NOMO-1 (cell line): ENCODE results near the gene B3GNT4.
"Not testable (repeated sequence)": the region's sequence is repeated elsewhere in the genome, so short reads cannot be mapped to it uniquely, and the experiment has no call there.

Experiments
- DNase-seq, 2 experiments: peaks; one replicate each; lab custom pipeline; 2025; ENCODE audit not compliant: unreplicated experiment in 2 of 2; lab: John Stamatoyannopoulos, UW

B3GNT4 gene

GRCh38 chr12:122203301-122204166, at the start of gene B3GNT4:
Gene B3GNT4 (plus strand): TSS chr12:122203709. CDS start chr12:122204619, 910 bp downstream.
- DNase-seq = no peak

GRCh38 chr12:122155705-122156104, 47.8 kb upstream of the B3GNT4 start:
- DNase-seq = no peak

GRCh38 chr12:122158700-122159285, 44.7 kb upstream of the B3GNT4 start:
- no peak for DNase-seq

- no peak for DNase-seq
Observed at GRCh38 chr12:122159882-122160281, 43.6 kb upstream of the B3GNT4 start.

- peak in 1 of 2 experiments; percentile 16 for DNase-seq
Observed at GRCh38 chr12:122160761-122161160, 42.7 kb upstream of the B3GNT4 start.

GRCh38 chr12:122161682-122162081, 41.8 kb upstream of the B3GNT4 start:
- no peak for DNase-seq

- DNase-seq = no peak
Observed at GRCh38 chr12:122162976-122163375, 40.5 kb upstream of the B3GNT4 start.

GRCh38 chr12:122166422-122167349, 36.8 kb upstream of the B3GNT4 start:
- DNase-seq = no peak

GRCh38 chr12:122167356-122167925, 36.1 kb upstream of the B3GNT4 start:
- DNase-seq = no peak

GRCh38 chr12:122168492-122168891, 35.0 kb upstream of the B3GNT4 start:
- DNase-seq = no peak

GRCh38 chr12:122171399-122171798, 32.1 kb upstream of the B3GNT4 start:
- DNase-seq = no peak

- DNase-seq = no peak
Observed at GRCh38 chr12:122172262-122172939, 31.1 kb upstream of the B3GNT4 start.

GRCh38 chr12:122174155-122174845, 29.2 kb upstream of the B3GNT4 start, which contains the start of gene IL31:
Gene IL31 (minus strand): TSS chr12:122174221. CDS start chr12:122174172, 49 bp downstream.
- DNase-seq = no peak

GRCh38 chr12:122176473-122176872, 27.0 kb upstream of the B3GNT4 start:
- DNase-seq = not testable (repeated sequence)

GRCh38 chr12:122182887-122183587, 20.5 kb upstream of the B3GNT4 start, which contains the start of gene LRRC43:
Gene LRRC43 (plus strand): TSS chr12:122183123. CDS start chr12:122183145, 22 bp downstream.
- no peak for DNase-seq

GRCh38 chr12:122183588-122183940, 19.9 kb upstream of the B3GNT4 start:
- DNase-seq = no peak

- DNase-seq = no peak
Observed at GRCh38 chr12:122184517-122184916, 19.0 kb upstream of the B3GNT4 start.

GRCh38 chr12:122185079-122185478, 18.4 kb upstream of the B3GNT4 start:
- no peak for DNase-seq
